ENCODE results near the gene ALPI. TPM values are rescaled to one million over a fixed set of nuclear protein-coding genes. Genes with fewer than 3 reads are reported as not detected.
"Not testable (repeated sequence)": the region's sequence is repeated elsewhere in the genome, so short reads cannot be mapped to it uniquely, and the experiment has no call there.

ALPI gene
- total RNA-seq: not detected
- long read RNA-seq: 0 reads

DNA sequence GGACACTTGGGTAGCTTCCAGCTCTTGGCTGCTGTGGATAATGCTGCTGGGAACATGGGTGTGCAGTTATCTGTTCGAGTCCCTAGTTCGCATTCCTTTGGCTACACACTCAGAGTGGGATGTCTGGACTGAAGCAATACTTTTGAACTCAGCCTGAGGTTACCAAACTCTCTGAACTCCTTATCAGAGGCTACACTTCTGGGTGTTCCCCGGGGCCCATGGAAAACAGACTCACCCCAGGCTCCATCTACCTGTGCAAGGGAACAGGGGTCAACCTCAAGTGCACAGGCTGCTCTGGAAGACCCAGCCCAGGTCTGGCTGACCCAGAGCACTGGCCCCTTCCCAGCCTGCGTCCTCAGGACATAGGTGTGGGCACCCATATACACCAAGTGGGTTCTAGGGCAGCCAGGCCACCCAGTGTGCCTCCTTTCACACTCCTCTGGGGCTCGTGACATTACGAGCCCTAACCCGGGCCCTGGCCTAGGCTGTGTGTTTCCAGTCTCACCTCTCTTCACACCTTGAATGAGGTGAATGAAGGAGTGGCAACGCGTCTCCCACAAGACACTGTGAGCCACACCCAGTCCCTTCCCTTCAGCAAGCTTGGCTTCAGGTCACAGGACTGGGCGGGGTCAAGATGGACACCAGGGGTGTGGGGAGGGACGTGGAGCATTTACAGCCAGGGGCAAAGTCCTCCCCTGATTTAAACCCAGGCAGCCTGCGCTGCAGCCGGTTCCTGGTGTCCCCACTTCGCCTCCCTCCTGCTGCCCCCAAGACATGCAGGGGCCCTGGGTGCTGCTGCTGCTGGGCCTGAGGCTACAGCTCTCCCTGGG, at the start of gene ALPI:
Gene ALPI, plus strand, starts transcription at position 728 of the 830 bp plus-strand sequence. Its CDS starts 47 bp downstream, at position 775.
- no peak for ATAC-seq
- intact Hi-C loops (cut with micrococcal nuclease): no loop called here
- DNase-seq: no peak

GRCh38 chr2:232406556-232407310, 49.2 kb upstream of the ALPI start, which contains the start of gene ALPG:
Gene ALPG (plus strand): TSS chr2:232406844. CDS start chr2:232406895, 51 bp downstream.
- ATAC-seq: no peak
- DNase-seq: no peak
- intact Hi-C loops (cut with micrococcal nuclease): no loop called here

DNA sequence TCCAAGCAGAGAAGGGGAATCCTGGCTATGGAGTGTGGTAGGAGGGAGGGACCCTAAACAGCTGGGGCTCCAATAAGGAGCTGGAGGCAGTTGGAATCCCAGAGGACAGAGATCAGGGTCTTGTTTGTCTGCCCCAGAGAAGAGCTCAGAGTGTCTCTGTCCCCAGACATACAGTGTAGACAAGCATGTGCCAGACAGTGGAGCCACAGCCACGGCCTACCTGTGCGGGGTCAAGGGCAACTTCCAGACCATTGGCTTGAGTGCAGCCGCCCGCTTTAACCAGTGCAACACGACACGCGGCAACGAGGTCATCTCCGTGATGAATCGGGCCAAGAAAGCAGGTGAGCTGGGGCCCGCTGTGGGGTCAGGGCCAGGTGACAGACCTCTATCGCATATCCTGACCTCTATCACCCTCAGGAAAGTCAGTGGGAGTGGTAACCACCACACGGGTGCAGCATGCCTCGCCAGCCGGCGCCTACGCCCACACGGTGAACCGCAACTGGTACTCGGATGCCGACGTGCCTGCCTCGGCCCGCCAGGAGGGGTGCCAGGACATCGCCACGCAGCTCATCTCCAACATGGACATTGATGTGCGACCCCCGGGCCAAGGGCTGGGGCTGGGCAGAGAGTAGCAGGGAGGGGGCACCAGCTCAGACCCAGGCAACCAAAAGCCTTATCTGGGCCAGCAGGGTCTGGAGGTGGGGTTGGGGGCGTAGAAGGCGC, 48.4 kb upstream of the ALPI start:
- intact Hi-C loops (cut with micrococcal nuclease): not testable (repeated sequence)

GRCh38 chr2:232408269-232408668, 47.7 kb upstream of the ALPI start:
- intact Hi-C loops (cut with micrococcal nuclease); DNase-seq; ATAC-seq: not testable (repeated sequence)

More for the DNA sequence above, 48.4 kb upstream of the ALPI start:
- DNase-seq, ATAC-seq: not testable (repeated sequence)

GRCh38 chr2:232409617-232410016, 46.3 kb upstream of the ALPI start:
- ATAC-seq: not testable (repeated sequence)

DNA sequence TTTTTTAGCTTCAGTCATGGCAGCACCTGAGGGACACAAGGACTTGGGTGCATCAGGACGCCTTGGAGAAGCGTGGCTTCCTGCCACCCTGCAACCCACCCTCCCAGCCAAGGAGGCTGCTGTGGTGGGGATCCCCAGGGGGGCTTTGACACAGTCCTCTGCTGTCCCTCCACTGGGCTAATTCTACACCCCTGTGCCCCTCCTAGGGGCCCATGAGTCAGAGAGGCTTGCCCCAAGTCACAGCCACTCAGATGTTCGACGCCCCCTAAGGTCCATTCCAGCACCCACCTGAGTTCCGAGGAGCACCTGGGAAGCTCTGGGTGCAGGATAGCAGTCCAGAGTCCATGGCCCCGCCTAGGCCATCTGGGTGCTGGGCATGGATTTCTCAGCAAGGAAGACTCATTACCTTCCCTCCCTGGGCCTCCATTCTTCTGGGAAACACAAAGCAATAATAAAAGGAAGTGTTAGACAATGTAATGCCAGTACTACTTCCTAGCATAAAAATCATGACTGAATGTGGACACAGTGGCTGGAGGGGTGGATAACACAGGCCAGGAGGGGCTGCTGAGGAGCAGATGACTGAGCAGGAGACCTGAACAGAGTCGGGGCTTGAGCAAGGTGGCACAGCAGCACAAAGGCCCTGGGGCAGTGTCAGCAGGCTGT, 45.6 kb upstream of the ALPI start:
- ATAC-seq (no peak), DNase-seq (no peak)
- intact Hi-C loops (cut with micrococcal nuclease): no loop called here

More at GRCh38 chr2:232409617-232410016, 46.3 kb upstream of the ALPI start:
- intact Hi-C loops (cut with micrococcal nuclease); DNase-seq: not testable (repeated sequence)

- intact Hi-C loops (cut with micrococcal nuclease): no loop called here
- ATAC-seq (no peak), DNase-seq (no peak)
Observed at GRCh38 chr2:232411901-232412629, 43.9 kb upstream of the ALPI start.

DNA sequence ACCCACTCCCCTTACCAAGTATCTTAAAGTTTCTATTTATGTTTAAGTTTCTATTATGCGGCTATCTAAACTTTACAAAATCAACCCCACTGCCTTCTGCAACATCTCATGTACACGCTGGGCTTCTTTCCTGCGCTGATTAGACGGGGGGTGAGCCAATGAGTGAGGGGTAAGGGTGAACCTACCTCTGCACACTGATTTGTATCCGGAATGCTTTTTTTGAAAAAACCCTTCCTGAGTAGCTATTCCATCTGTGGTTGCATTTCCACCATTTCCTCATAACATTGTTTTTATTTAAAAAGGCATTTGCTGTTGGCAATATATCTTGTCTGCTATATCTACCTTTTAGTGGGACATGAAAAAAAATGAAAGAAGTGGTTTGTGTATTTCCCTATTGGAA, 43.0 kb upstream of the ALPI start:
- ATAC-seq: no peak
- DNase-seq: no peak
- intact Hi-C loops (cut with micrococcal nuclease): no loop called here

DNA sequence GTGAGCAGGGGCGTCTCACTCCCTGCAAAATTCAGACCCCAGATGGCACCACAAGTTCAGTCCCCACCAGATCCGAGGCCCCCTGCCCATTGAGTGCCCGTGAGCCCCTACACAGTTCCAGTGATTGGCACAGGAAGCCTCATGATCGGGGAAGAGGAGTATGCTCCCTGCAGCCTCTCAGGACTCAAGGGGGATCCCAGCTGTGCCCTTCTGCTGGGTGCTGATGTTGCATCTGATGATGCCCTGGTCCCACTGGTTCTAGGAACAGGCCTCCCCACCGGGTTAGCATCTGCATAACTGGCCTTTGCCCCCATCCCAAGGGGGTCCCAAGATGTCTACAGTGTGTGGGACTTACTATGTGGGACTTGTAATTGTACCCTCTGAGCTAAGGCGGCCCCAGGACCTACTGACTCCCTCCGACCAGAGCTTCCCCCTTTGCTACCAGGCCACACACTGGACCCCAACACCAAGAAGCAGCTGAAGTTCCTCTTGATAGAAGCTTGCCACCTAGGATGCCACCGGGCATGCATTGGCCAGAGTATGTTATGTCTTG, 40.7 kb upstream of the ALPI start:
- ATAC-seq (no peak), DNase-seq (no peak)
- intact Hi-C loops (cut with micrococcal nuclease): no loop called here

DNA sequence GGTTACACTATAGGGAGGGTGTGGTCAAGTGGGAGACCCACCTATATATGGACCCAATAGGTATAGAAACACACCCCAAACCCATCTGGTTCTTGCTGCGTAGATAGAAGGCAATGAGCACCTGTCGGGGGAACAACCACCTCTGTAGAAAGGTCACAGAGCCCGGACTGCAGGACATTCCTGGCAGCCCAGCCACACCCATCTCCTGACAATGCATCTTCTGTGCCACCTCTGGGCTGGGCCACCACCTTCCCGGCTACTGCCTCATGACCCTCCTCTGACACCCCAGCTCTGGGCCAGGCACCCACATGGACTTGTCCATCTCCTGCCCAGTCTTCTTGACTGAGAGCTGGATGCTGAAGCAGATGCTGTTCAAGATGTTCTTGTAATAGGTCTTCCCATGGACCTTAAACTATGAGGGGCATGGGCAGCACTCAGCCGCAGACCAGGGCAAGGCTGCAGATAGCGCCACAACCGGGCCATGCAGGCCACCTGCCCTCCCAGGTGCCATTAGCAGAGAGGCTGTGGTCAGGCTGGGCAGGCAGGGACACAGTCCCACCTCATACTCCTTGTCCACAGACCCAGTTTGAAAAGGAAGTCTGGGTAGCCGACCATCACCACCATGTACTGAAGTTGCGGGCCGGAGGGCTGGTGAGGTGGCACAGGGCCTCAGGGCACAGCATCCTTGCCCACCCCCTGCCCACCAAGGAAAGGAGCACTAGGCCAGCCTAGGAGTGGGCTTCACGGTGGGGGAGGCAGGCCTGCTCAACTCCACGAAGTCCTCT, 40.0 kb upstream of the ALPI start:
- intact Hi-C loops (cut with micrococcal nuclease): no loop called here
- DNase-seq (no peak), ATAC-seq (no peak)

DNA sequence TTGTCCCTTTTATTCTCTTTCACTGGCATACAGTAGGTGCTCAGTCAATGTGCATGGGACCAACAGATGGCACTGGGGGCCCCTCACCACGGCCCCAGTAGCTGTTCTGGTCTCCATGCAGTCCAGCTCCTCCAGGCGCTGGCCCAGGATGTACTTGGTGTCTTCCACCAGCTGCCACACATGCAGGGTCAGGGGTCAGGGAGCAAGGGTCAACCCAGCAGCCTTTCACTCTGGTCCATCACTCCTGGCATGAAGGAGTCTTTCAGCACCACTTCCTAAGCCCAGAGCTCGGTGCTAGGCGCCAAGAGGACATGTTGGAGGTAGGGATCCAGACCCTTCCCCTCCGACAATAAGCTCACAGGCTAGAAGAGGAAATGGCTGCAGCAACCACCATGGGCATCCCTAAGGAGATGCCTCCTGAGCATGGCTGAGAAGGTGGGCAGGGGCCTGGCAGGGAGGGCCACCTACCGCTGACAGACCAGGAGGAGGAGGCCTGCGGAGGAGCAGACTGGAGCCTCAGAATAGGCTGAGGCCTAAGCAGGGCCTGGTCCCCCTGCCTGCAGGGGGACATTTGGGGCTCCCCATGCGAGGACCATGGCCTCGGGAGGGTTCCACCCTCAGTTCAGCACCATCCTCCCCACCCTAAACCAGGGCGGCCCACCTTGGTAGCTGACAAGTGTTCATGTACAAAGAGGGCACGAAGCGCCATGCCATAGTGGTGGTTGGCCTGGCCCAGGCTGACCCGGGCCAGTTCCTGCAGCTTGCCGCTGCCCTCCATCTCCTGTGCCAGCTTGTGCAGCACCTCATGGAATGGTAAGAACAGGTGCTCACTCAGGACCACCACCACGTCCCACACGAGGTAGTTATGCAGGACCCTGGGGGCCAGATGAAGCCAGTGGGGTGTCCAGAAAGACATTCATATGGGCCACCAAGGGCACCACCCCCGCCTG, 39.2 kb upstream of the ALPI start:
- intact Hi-C loops (cut with micrococcal nuclease): no loop called here
- DNase-seq: no peak
- no peak for ATAC-seq

DNA sequence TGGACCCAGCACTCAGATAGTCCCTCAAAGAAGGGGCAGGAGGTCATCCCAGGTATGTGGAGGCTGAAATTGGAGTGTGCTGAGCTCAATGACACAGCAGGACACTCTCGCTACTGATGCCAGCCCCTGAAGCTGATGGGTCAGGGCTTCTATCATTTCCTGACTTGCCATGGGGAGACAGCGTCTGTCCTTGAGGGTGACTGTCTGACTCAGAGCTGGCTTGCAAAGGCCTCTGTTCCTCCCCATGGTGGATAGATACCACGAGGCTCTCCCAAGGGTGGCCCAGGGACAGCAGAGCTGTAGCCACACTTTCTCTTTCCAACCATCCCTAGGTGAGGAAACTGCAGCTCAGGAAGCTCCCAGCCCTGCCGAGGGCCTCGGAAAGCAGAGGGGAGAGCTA, 38.5 kb upstream of the ALPI start:
- ATAC-seq (no peak), DNase-seq (no peak)
- intact Hi-C loops (cut with micrococcal nuclease): no loop called here

DNA sequence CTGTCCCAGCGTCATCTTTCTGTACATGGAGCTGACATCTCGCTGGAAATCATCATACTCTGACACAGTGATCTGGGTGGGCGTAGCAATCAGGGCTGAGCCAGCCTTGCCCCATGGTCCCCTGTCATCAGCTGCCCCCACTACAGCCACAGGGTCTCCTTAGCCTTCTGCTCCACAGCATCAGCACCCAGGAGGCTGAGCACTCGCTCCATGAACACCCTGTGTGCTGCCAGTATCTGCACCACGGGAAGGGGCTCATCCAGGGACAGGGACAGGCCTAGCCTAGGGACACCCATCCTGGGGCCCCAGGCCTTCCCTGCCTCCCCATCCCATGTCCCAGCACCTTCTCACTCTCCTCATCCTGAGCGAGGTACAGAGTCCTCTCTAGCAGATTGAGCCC, 37.9 kb upstream of the ALPI start:
- DNase-seq (no peak), ATAC-seq (no peak)
- intact Hi-C loops (cut with micrococcal nuclease): no loop called here

DNA sequence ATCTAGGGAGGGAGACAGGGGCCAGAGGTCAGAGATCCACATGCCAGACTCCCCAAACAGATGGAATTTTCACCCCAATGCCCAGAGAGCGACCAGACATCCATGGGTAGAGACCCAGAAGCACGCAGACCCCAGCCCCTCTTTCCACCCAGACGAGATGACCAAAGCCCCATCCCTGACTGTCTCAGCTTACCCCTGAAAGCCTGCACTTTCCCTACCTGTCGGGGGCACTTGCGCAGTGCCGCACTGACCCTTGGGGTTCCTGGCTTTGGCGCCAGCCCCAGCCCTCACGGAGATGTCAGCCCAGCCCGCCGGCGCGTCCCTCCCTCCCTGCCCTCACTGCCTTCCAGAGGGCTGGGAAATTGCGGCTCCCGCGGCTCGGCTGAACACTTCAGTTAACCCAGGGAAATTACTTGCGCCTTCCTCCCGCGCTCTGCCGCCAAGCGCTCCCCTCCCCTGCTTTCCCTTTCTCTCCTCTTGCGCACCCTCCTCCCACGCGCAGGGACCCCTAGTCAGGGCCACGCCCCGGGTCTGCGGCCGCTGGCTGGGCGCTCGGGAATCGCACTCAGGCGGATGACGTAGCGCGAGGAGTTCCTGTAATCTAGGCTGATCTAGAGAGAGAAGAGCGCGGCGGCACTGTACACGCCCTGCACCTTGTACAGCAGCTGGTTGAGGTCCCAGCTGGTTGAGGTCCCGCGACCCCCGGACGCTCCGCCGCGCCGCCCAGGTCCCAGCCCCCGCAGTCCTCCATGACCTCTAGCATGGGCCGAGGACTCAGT, 37.3 kb upstream of the ALPI start:
- ATAC-seq: no peak
- intact Hi-C loops (cut with micrococcal nuclease): no loop called here
- DNase-seq: no peak

- ATAC-seq: no peak
- intact Hi-C loops (cut with micrococcal nuclease): no loop called here
- no peak for DNase-seq
Observed at GRCh38 chr2:232419245-232420072, 36.5 kb upstream of the ALPI start.

Measured in left ventricle myocardium superior (tissue), 1 donor.